Endodermal cell (in vitro differentiated cells): ENCODE measurements around the gene MRPS18B. TPM values are rescaled to one million over a fixed set of nuclear protein-coding genes. Genes with fewer than 3 reads are reported as not detected.
A peak's percentile ranks its signal among the peaks of the same experiment; 100 is the strongest.

Source experiments
- DNase-seq: peaks from one replicate; pipeline ENCODE4 v3.0.0-alpha.2; 2017
- H3K27ac ChIP-seq: 2 replicates; pipeline ENCODE4 v1.5.1; 2013; ENCODE audit warnings: mild to moderate bottlenecking, low read depth, low read length, moderate library complexity
- H3K27me3 ChIP-seq: 2 replicates; pipeline ENCODE4 v1.6.1; 2013; ENCODE audit warnings: mild to moderate bottlenecking, low read length, moderate library complexity; ENCODE audit not compliant: insufficient read depth, control insufficient read depth, poor library complexity, severe bottlenecking
- H3K36me3 ChIP-seq: 2 replicates; pipeline ENCODE4 v1.7.0; 2013; ENCODE audit warnings: mild to moderate bottlenecking, low read length, moderate library complexity; ENCODE audit not compliant: control insufficient read depth, insufficient read depth
- H3K4me1 ChIP-seq: one replicate; pipeline ENCODE4 v1.7.0; 2013; ENCODE audit warnings: low read length; ENCODE audit not compliant: control insufficient read depth, insufficient read depth
- H3K4me3 ChIP-seq: 2 replicates; pipeline ENCODE4 v1.5.1; 2013; ENCODE audit warnings: mild to moderate bottlenecking, low read length, moderate library complexity
- H3K9ac ChIP-seq: 2 replicates; pipeline ENCODE4 v1.6.1; 2013; ENCODE audit warnings: mild to moderate bottlenecking, low read length, moderate library complexity; ENCODE audit not compliant: poor library complexity, severe bottlenecking; ENCODE audit errors: extremely low read depth
- H3K9me3 ChIP-seq: 2 replicates; pipeline ENCODE4 v1.6.1; 2013; ENCODE audit warnings: mild to moderate bottlenecking, low read length, moderate library complexity; ENCODE audit not compliant: control insufficient read depth
- H3K27ac Mint-ChIP-seq: 2 replicates; pipeline ENCODE4 v1.8.0; 2020; ENCODE audit warnings: mixed read lengths
- H3K27me3 Mint-ChIP-seq: 2 replicates; pipeline ENCODE4 v1.8.0; 2021; ENCODE audit warnings: mild to moderate bottlenecking, mixed read lengths; ENCODE audit not compliant: insufficient read depth
- H3K36me3 Mint-ChIP-seq: 2 replicates; pipeline ENCODE4 v1.8.0; 2020; ENCODE audit warnings: low read depth, mixed read lengths
- H3K4me1 Mint-ChIP-seq: 2 replicates; pipeline ENCODE4 v1.8.0; 2020; ENCODE audit warnings: mixed read lengths
- H3K4me3 Mint-ChIP-seq: 2 replicates; pipeline ENCODE4 v1.8.0; 2020; ENCODE audit warnings: mild to moderate bottlenecking, moderate library complexity, mixed read lengths
- H3K9me3 Mint-ChIP-seq: 2 replicates; pipeline ENCODE4 v1.8.0; 2020; ENCODE audit warnings: mild to moderate bottlenecking, mixed read lengths
- WGBS, 2 experiments: methylation state at CpG; one replicate each; pipeline versions ENCODE4 v1.1.5 to v1.1.7; 2013; ENCODE audit warnings: missing lambda C conversion rate in 2 of 2, mixed read lengths in 1 of 2; ENCODE audit not compliant: insufficient coverage in 1 of 2, insufficient read length in 1 of 2; 5-methylcytosine and 5-hydroxymethylcytosine counted together
- microRNA-seq: library from miRNA; unstranded; fragments of <30 nt; microRNA quantifications from one replicate; pipeline ENCODE4 v1.2.0, GENCODE V29; 2020; ENCODE audit warnings: borderline microRNAs expressed
- total RNA-seq, 2 donors: library from RNA; stranded (reverse); fragmentation: NEBNext Ultra II Directional in 1 of 2; extraction: Animal tissue kit (Norgen Biotek cat#: 25700) in 1 of 2; gene quantifications; 2 replicates in 1 of 2; 3 replicates in 1 of 2; pipeline ENCODE4 v1.2.1, GENCODE V29; 2021
- TF ChIP-seq, protein P1 (sequence below): fragments of 200-600 bp; sonication (generic); conservative IDR thresholded peaks from 2 replicates; pipeline ENCODE4 v1.5.0; 2021; ENCODE audit warnings: antibody characterized with exemption, mild to moderate bottlenecking

MRPS18B gene
- total RNA-seq, 2 donors from 2014 or later: 37.6 to 39.7 TPM

DNA sequence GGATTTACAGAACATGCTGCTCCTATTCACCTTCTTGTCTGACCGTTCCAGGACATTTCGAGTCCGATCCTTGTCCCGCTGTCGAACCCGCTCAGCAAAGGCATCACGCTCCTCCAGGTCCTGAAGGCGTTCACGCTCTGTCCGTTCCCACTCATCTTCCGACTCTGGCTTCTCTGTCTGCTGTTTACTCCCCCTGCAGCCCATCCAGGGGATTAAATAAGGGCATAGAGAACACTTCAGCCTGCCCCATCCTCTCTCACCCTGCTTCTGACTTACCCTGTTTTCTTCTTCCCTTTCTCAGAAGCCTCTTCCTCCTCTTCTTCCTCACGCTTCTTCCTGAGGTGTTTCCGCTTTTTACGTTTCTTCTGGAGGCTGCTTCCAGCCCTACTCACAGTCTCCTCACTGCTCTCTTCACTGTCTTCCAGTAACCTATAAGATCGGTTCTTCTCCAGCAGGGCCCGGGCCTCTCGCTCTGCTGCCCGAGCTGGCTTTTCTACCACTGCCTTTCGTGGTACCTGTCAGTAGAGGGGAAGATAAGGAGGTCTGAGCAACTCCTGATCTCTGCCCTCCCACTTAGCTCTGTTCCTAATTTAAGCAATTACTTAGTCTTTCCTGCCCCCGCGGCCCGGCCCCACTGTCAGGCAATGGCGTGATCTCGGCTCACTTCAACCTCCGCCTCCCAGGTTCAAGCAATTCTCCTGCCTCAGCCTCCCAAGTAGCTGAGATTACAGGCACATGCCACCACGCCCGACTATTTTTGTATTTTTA lies 53.3 kb downstream of the MRPS18B start:
- Mint-ChIP-seq H3K9me3 (no peaks in the 10 kb centered on the region), H3K27ac (no peak overlapping the region), H3K36me3 (peaks cover 40% of the 10 kb centered on the region), H3K27me3 (no peaks in the 10 kb centered on the region), H3K4me3 (peak overlapping the region; percentile 90), H3K4me1 (peaks cover 13% of the 10 kb centered on the region)
- H3K27me3 ChIP-seq: no peaks in the 10 kb centered on the region
- peaks cover 29% of the 10 kb centered on the region for H3K36me3 ChIP-seq
- TF ChIP-seq, protein P1, sequence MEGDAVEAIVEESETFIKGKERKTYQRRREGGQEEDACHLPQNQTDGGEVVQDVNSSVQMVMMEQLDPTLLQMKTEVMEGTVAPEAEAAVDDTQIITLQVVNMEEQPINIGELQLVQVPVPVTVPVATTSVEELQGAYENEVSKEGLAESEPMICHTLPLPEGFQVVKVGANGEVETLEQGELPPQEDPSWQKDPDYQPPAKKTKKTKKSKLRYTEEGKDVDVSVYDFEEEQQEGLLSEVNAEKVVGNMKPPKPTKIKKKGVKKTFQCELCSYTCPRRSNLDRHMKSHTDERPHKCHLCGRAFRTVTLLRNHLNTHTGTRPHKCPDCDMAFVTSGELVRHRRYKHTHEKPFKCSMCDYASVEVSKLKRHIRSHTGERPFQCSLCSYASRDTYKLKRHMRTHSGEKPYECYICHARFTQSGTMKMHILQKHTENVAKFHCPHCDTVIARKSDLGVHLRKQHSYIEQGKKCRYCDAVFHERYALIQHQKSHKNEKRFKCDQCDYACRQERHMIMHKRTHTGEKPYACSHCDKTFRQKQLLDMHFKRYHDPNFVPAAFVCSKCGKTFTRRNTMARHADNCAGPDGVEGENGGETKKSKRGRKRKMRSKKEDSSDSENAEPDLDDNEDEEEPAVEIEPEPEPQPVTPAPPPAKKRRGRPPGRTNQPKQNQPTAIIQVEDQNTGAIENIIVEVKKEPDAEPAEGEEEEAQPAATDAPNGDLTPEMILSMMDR: peak; percentile 54
- H3K4me1 ChIP-seq: no peaks in the 10 kb centered on the region
- H3K4me3 ChIP-seq: peak overlapping the region; percentile 99
- H3K9me3 ChIP-seq: no peaks in the 10 kb centered on the region
- H3K9ac ChIP-seq: no peak overlapping the region
- H3K27ac ChIP-seq: no peak overlapping the region
- no peak for DNase-seq
- WGBS, 2 experiments: 87 to 93% methylated on average over 22 to 27 of the region's 27 CpGs

- TF ChIP-seq, protein P1: peak; percentile 91
- Histone ChIP-seq H3K9ac (peak within 1 kb of the TSS; percentile 77), H3K4me1 (no peaks in the 10 kb centered on the region), H3K36me3 (peaks cover 40% of the 10 kb centered on the region), H3K27ac (no peak within 1 kb of the TSS), H3K9me3 (no peaks in the 10 kb centered on the region), H3K27me3 (no peaks in the 10 kb centered on the region), H3K4me3 (peak within 1 kb of the TSS; percentile 99)
- Mint-ChIP-seq H3K27me3 (no peaks in the 10 kb centered on the region), H3K4me3 (peak within 1 kb of the TSS; percentile 90), H3K4me1 (peaks cover 12% of the 10 kb centered on the region), H3K9me3 (no peaks in the 10 kb centered on the region), H3K27ac (peak within 1 kb of the TSS; percentile 65), H3K36me3 (peaks cover 37% of the 10 kb centered on the region)
- 0% methylated on average over 39 to 57 of the region's 57 CpGs for WGBS, 2 experiments
- DNase-seq: peak; percentile 98
Observed at GRCh38 chr6:30672445-30673253, 55.0 kb downstream of the MRPS18B start, which contains the start of gene DHX16. DHX16 (minus strand) TSS chr6:30673006; CDS start chr6:30672841, 165 bp downstream.

Small RNAs within 50 kb of the gene (microRNA-seq; reads per million reads assigned to microRNA genes)
- gene MIR877: 25.1 reads per million, percentile 58 among the genes with 10 or more reads in this experiment

Other genes starting within 250 kb of the MRPS18B start
- 10 to 100 TPM; 31.7 to 38.4 TPM for gene HLA-E, start 128.3 kb upstream of the MRPS18B start, total RNA-seq
- gene GNL1, start 61.4 kb upstream of the MRPS18B start, total RNA-seq: 10 to 100 TPM; 82.1 to 93.5 TPM
- 10 to 100 TPM; 10.9 to 12.0 TPM for gene PRR3, start 60.5 kb upstream of the MRPS18B start, total RNA-seq
- gene ABCF1, start 46.4 kb upstream of the MRPS18B start, total RNA-seq: 10 to 100 TPM; 84.9 to 89.3 TPM
- gene PPP1R10, start 597 bp upstream of the MRPS18B start, total RNA-seq: 100 to 1,000 TPM; 122 to 126 TPM
- gene ATAT1, start 9.0 kb downstream of the MRPS18B start, total RNA-seq: 10 to 100 TPM; 31.6 to 38.0 TPM
- 10 to 100 TPM; 17.9 to 24.3 TPM for gene C6orf136, start 29.3 kb downstream of the MRPS18B start, total RNA-seq
- gene DHX16, start 55.2 kb downstream of the MRPS18B start, total RNA-seq: 10 to 100 TPM; 33.5 to 33.9 TPM
- 10 to 100 TPM; 27.6 to 31.4 TPM for gene PPP1R18, start 68.8 kb downstream of the MRPS18B start, total RNA-seq
- 10 to 100 TPM; 37.1 TPM for gene NRM, start 73.1 kb downstream of the MRPS18B start, total RNA-seq
- 10 to 100 TPM; 79.0 to 95.1 TPM for gene MDC1, start 99.4 kb downstream of the MRPS18B start, total RNA-seq
- gene TUBB, start 102.5 kb downstream of the MRPS18B start, total RNA-seq: 1,000 to 10,000 TPM; 1,504 to 1,815 TPM
- gene FLOT1, start 124.8 kb downstream of the MRPS18B start, total RNA-seq: 100 to 1,000 TPM; 121 to 141 TPM
- gene IER3, start 126.7 kb downstream of the MRPS18B start, total RNA-seq: 100 to 1,000 TPM; 102 to 136 TPM